ENCODE results near the gene LTBP1. TPM values are rescaled to one million over a fixed set of nuclear protein-coding genes. Genes with fewer than 3 reads are reported as not detected.

Gene LTBP1
- total and polyA plus RNA-seq, 2 donors (not counting 1 experiment from before 2014, with no cell fraction given) = 0.69 TPM; not detected in 1

DNA sequence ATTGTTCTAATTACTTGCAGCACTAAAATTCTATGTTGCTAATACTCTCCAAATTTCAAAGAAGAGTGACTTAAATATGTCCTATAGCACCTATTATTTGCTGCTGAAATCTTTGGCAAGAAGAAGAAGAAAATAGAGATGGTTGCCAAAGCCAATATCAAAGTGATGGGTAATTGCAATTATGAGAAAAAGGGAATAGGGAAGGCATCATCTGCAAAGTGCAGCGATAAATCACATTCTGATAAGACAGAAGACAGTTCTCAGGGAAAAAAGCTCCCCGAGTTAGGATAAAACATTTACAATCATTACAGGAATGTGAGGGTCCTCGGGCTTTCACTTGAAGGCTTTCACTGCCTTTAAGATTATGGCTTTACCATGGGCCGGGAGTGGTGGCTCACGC, 457.6 kb downstream of the LTBP1 start:
- no peaks in the 10 kb centered on the region for H3K79me2 ChIP-seq (ENCODE audit: control insufficient read depth, insufficient read depth, low read length)
- H3K36me3 ChIP-seq (replicated peaks in 1 of 2; ENCODE audit: control extremely low read depth in 1 of 2, control insufficient read depth in 1 of 2, extremely low read depth in 1 of 2, insufficient read depth in 2 of 2, low read length in 1 of 2) = no peaks in the 10 kb centered on the region
- H3K4me2 ChIP-seq (replicated peaks; ENCODE audit: low read depth, low read length, poor library complexity, severe bottlenecking) = no peak overlapping the region
- Mint-ChIP-seq H3K4me1 (no peaks in the 10 kb centered on the region), H3K27me3 (peaks cover 3% of the 10 kb centered on the region), H3K27ac (no peak overlapping the region), H3K9me3 (ENCODE audit: insufficient read depth) (peaks cover 8% of the 10 kb centered on the region), H3K4me3 (no peak overlapping the region)
- POLR2A ChIA-PET = no interaction called here
- no peaks in the 10 kb centered on the region for H3K4me1 ChIP-seq (ENCODE audit: control insufficient read depth in 2 of 2, insufficient read depth in 2 of 2, low read length in 2 of 2)
- DNase-seq (no peak), ATAC-seq (ENCODE audit: low read depth) (no peak)
- H3K9ac ChIP-seq (ENCODE audit: low read length) = no peak overlapping the region
- no peak overlapping the region for H2AFZ ChIP-seq (ENCODE audit: insufficient read depth, low read depth, low read length, poor library complexity, severe bottlenecking)
- intact Hi-C loops (cut with micrococcal nuclease) = no loop called here
- peaks cover 0 to 4% (median 2%) of the 10 kb centered on the region in 3 donors for H3K9me3 ChIP-seq (ENCODE audit: control extremely low read depth in 1 of 3, control insufficient read depth in 2 of 3, insufficient read depth in 1 of 3, low read length in 2 of 3)
- WGBS (ENCODE audit: insufficient coverage) = 100% methylated on average over 3 of the region's 5 CpGs
- no peak for TF ChIP-seq EZH2 (IDR thresholded peaks at IDR 0.05; ENCODE audit: borderline replicate concordance, insufficient read depth, low read depth, low read length, poor library complexity, severe bottlenecking)
- TF ChIP-seq, protein P1, sequence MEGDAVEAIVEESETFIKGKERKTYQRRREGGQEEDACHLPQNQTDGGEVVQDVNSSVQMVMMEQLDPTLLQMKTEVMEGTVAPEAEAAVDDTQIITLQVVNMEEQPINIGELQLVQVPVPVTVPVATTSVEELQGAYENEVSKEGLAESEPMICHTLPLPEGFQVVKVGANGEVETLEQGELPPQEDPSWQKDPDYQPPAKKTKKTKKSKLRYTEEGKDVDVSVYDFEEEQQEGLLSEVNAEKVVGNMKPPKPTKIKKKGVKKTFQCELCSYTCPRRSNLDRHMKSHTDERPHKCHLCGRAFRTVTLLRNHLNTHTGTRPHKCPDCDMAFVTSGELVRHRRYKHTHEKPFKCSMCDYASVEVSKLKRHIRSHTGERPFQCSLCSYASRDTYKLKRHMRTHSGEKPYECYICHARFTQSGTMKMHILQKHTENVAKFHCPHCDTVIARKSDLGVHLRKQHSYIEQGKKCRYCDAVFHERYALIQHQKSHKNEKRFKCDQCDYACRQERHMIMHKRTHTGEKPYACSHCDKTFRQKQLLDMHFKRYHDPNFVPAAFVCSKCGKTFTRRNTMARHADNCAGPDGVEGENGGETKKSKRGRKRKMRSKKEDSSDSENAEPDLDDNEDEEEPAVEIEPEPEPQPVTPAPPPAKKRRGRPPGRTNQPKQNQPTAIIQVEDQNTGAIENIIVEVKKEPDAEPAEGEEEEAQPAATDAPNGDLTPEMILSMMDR (IDR thresholded peaks at IDR 0.05) = no peak
- H4K20me1 ChIP-seq (ENCODE audit: control insufficient read depth, insufficient read depth, low read length, poor library complexity, severe bottlenecking) = no peaks in the 10 kb centered on the region
- CTCF ChIA-PET = no interaction called here
- no peak overlapping the region for H3K27ac ChIP-seq (ENCODE audit: low read length in 2 of 2)
- H3K27me3 ChIP-seq (replicated peaks in 1 of 4; ENCODE audit: control extremely low read depth in 1 of 4, control insufficient read depth in 3 of 4, insufficient read depth in 4 of 4, low read length in 3 of 4) = no peaks in the 10 kb centered on the region
- no peak overlapping the region for H3K4me3 ChIP-seq (ENCODE audit: control extremely low read depth in 1 of 5, extremely low read depth in 1 of 5, insufficient read depth in 1 of 5, low read depth in 2 of 5, low read length in 4 of 5)

DNA sequence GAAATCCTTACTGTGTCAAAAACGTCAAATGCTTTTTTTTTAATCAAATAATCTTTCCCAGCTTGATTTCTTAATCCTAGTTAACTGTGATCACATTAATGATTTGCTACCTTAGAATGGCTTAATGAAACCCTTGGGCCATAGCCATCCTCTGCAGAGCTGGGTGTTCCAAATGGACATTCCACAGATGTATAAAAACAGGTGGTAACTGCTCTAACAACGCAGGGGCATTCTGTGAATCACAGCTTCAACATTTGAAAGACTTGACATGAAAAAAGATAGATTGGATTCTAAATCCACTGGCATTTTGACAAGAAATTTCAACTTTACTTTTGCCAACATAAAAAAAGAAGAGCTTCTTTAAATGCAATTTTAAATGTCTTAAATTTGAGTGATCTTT, 459.9 kb downstream of the LTBP1 start:
- 82% methylated on average over 2 of the region's 2 CpGs for WGBS (ENCODE audit: insufficient coverage)
- H4K20me1 ChIP-seq (ENCODE audit: control insufficient read depth, insufficient read depth, low read length, poor library complexity, severe bottlenecking) = no peaks in the 10 kb centered on the region
- H3K9me3 Mint-ChIP-seq (ENCODE audit: insufficient read depth) = peaks cover 8% of the 10 kb centered on the region
- no peaks in the 10 kb centered on the region for H3K27me3 ChIP-seq (replicated peaks in 1 of 4; ENCODE audit: control extremely low read depth in 1 of 4, control insufficient read depth in 3 of 4, insufficient read depth in 4 of 4, low read length in 3 of 4)
- CTCF ChIA-PET = no interaction called here
- peaks cover 0 to 4% (median 2%) of the 10 kb centered on the region in 3 donors for H3K9me3 ChIP-seq (ENCODE audit: control extremely low read depth in 1 of 3, control insufficient read depth in 2 of 3, insufficient read depth in 1 of 3, low read length in 2 of 3)
- DNase-seq (no peak), ATAC-seq (ENCODE audit: low read depth) (no peak)
- H3K27ac ChIP-seq (ENCODE audit: low read length in 2 of 2) = no peak overlapping the region
- H3K4me3 ChIP-seq (ENCODE audit: control extremely low read depth in 1 of 5, extremely low read depth in 1 of 5, insufficient read depth in 1 of 5, low read depth in 2 of 5, low read length in 4 of 5) = no peak overlapping the region
- H3K27me3 Mint-ChIP-seq = peaks cover 3% of the 10 kb centered on the region
- H2AFZ ChIP-seq (ENCODE audit: insufficient read depth, low read depth, low read length, poor library complexity, severe bottlenecking) = no peak overlapping the region
- intact Hi-C loops (cut with micrococcal nuclease) = no loop called here
- H3K4me3 Mint-ChIP-seq = no peak overlapping the region
- H3K27ac Mint-ChIP-seq = no peak overlapping the region
- H3K4me1 ChIP-seq (ENCODE audit: control insufficient read depth in 2 of 2, insufficient read depth in 2 of 2, low read length in 2 of 2) = no peaks in the 10 kb centered on the region
- no peak overlapping the region for H3K9ac ChIP-seq (ENCODE audit: low read length)
- no peaks in the 10 kb centered on the region for H3K36me3 ChIP-seq (replicated peaks in 1 of 2; ENCODE audit: control extremely low read depth in 1 of 2, control insufficient read depth in 1 of 2, extremely low read depth in 1 of 2, insufficient read depth in 2 of 2, low read length in 1 of 2)
- no peak overlapping the region for H3K4me2 ChIP-seq (replicated peaks; ENCODE audit: low read depth, low read length, poor library complexity, severe bottlenecking)
- no peaks in the 10 kb centered on the region for H3K79me2 ChIP-seq (ENCODE audit: control insufficient read depth, insufficient read depth, low read length)
- H3K4me1 Mint-ChIP-seq = no peaks in the 10 kb centered on the region
- POLR2A ChIA-PET = no interaction called here
- TF ChIP-seq, protein P1 (IDR thresholded peaks at IDR 0.05) = no peak
- no peak for TF ChIP-seq EZH2 (IDR thresholded peaks at IDR 0.05; ENCODE audit: borderline replicate concordance, insufficient read depth, low read depth, low read length, poor library complexity, severe bottlenecking)
